CD14-positive monocyte (primary cell): ENCODE results near the gene AMPH. TPM values are rescaled to one million over a fixed set of nuclear protein-coding genes. Genes with fewer than 3 reads are reported as not detected.

ENCODE experiments used
- DNase-seq, 3 donors: peaks; one replicate each; pipeline ENCODE4 v3.0.0-alpha.2; 2011 to 2022
- H2AFZ ChIP-seq: 2 replicates; pipeline ENCODE4 v1.6.0; 2012; ENCODE audit warnings: mild to moderate bottlenecking, low read depth, low read length, inconsistent platforms; ENCODE audit not compliant: insufficient read depth, poor library complexity, severe bottlenecking
- H3K27ac ChIP-seq, 2 donors: 1 replicate in 1 of 2; 2 replicates in 1 of 2; pipeline ENCODE4 v1.5.1; 2012 to 2013; ENCODE audit warnings: low read length in 2 of 2, control low read depth in 1 of 2, inconsistent platforms in 1 of 2, low read depth in 1 of 2, mild to moderate bottlenecking in 1 of 2
- H3K27me3 ChIP-seq, 2 donors: one replicate each; pipeline versions ENCODE4 v1.6.0 to v1.6.1; 2011 to 2013; ENCODE audit warnings: low read length in 2 of 2; ENCODE audit not compliant: control insufficient read depth in 2 of 2, insufficient read depth in 2 of 2
- H3K36me3 ChIP-seq, 2 donors: replicated peaks in 1 of 2; 1 replicate in 1 of 2; 2 replicates in 1 of 2; pipeline versions ENCODE4 v1.5.1 to v1.6.1; 2012 to 2013; ENCODE audit warnings: low read length in 2 of 2, control low read depth in 1 of 2, inconsistent platforms in 1 of 2, mild to moderate bottlenecking in 1 of 2; ENCODE audit not compliant: insufficient read depth in 2 of 2, control insufficient read depth in 1 of 2
- H3K4me1 ChIP-seq, 2 donors: 1 replicate in 1 of 2; 2 replicates in 1 of 2; pipeline versions ENCODE4 v1.5.1 to v1.6.1; 2012 to 2013; ENCODE audit warnings: low read length in 2 of 2, control low read depth in 1 of 2, inconsistent platforms in 1 of 2, mild to moderate bottlenecking in 1 of 2, moderate library complexity in 1 of 2; ENCODE audit not compliant: insufficient read depth in 2 of 2, control insufficient read depth in 1 of 2
- H3K4me2 ChIP-seq: replicated peaks from 2 replicates; pipeline ENCODE3; 2012; ENCODE audit warnings: low read length, moderate library complexity, mild to moderate bottlenecking; ENCODE audit not compliant: poor library complexity, severe bottlenecking; ENCODE audit errors: extremely low read depth
- H3K4me3 ChIP-seq, 3 experiments: fragments of 200-600 bp in 1 of 3; sonication (generic) in 1 of 3; replicated peaks in 1 of 3; 1 replicate in 2 of 3; 2 replicates in 1 of 3; pipeline ENCODE4 v1.5.1; 2011 to 2013; ENCODE audit warnings: low read length in 3 of 3, mild to moderate bottlenecking in 3 of 3, control low read depth in 2 of 3, low read depth in 2 of 3, inconsistent platforms in 1 of 3, moderate library complexity in 1 of 3
- H3K79me2 ChIP-seq: 2 replicates; pipeline ENCODE4 v1.6.0; 2012; ENCODE audit warnings: mild to moderate bottlenecking, control low read depth, inconsistent platforms, low read length, moderate library complexity; ENCODE audit not compliant: insufficient read depth
- H3K9ac ChIP-seq: 2 replicates; pipeline ENCODE4 v1.6.0; 2017; ENCODE audit warnings: low read length, mild to moderate bottlenecking; ENCODE audit not compliant: insufficient read depth, poor library complexity, severe bottlenecking
- H3K9me3 ChIP-seq, 2 donors: replicated peaks in 1 of 2; 1 replicate in 1 of 2; 2 replicates in 1 of 2; pipeline versions ENCODE4 v1.5.1 to v1.6.1; 2012 to 2013; ENCODE audit warnings: low read length in 2 of 2, control low read depth in 1 of 2; ENCODE audit not compliant: control insufficient read depth in 1 of 2, insufficient read depth in 1 of 2
- H4K20me1 ChIP-seq: 2 replicates; pipeline ENCODE4 v1.6.0; 2012; ENCODE audit warnings: mild to moderate bottlenecking, low read length, control low read depth, moderate library complexity; ENCODE audit not compliant: insufficient read depth
- H3K27ac Mint-ChIP-seq, 7 donors: one replicate each; pipeline ENCODE4 v1.8.0; 2020; ENCODE audit warnings: mild to moderate bottlenecking in 7 of 7, mixed read lengths in 7 of 7, moderate library complexity in 6 of 7, inconsistent platforms in 2 of 7
- H3K27me3 Mint-ChIP-seq, 3 donors: one replicate each; pipeline ENCODE4 v1.8.0; 2021 to 2022; ENCODE audit warnings: low read depth in 3 of 3, mild to moderate bottlenecking in 3 of 3, mixed read lengths in 3 of 3, moderate library complexity in 3 of 3, inconsistent platforms in 1 of 3
- H3K36me3 Mint-ChIP-seq, 2 donors: one replicate each; pipeline ENCODE4 v1.8.0; 2020; ENCODE audit warnings: mixed read lengths in 2 of 2, inconsistent platforms in 1 of 2, mild to moderate bottlenecking in 1 of 2
- H3K4me1 Mint-ChIP-seq: one replicate; pipeline ENCODE4 v1.8.0; 2020; ENCODE audit warnings: mild to moderate bottlenecking, mixed read lengths
- H3K4me3 Mint-ChIP-seq, 2 donors: one replicate each; pipeline ENCODE4 v1.8.0; 2020; ENCODE audit warnings: mild to moderate bottlenecking in 2 of 2, mixed read lengths in 2 of 2, moderate library complexity in 1 of 2
- H3K9me3 Mint-ChIP-seq, 7 donors: one replicate each; pipeline ENCODE4 v1.8.0; 2020 to 2022; ENCODE audit warnings: mixed read lengths in 7 of 7, mild to moderate bottlenecking in 6 of 7, moderate library complexity in 6 of 7, inconsistent platforms in 2 of 7
- CTCF ChIP-seq: fragments of 200-600 bp; IDR thresholded peaks from one replicate; pipeline ENCODE4 v1.8.0; 2022; ENCODE audit warnings: antibody characterized with exemption, mild to moderate bottlenecking
- WGBS: methylation state at CpG from one replicate; pipeline ENCODE4 v1.1.5; 2013; ENCODE audit warnings: missing lambda C conversion rate; ENCODE audit not compliant: insufficient coverage; 5-methylcytosine and 5-hydroxymethylcytosine counted together
- intact Hi-C, 2 donors: fragments of 100-400 bp; cut with micrococcal nuclease; formaldehyde crosslinking; loops; one replicate each; pipeline versions ENCODE4 v1.15.0 to v1.15.1; 2023
- polyA plus RNA-seq, 3 donors: library from polyadenylated mRNA; depleted of rRNA in 1 of 3; unstranded in 2 of 3; stranded (reverse) in 1 of 3; fragments of 300-500 nt in 2 of 3; fragments of >200 nt in 1 of 3; fragmentation: Illumina TruSeq in 2 of 3; gene quantifications; 1 replicate in 2 of 3; 2 replicates in 1 of 3; pipeline ENCODE4 v1.2.3, GENCODE V29; 2012 to 2021

Gene AMPH
- polyA plus RNA-seq, 3 donors = 0.61 to 0.96 (median 0.67) TPM

DNA sequence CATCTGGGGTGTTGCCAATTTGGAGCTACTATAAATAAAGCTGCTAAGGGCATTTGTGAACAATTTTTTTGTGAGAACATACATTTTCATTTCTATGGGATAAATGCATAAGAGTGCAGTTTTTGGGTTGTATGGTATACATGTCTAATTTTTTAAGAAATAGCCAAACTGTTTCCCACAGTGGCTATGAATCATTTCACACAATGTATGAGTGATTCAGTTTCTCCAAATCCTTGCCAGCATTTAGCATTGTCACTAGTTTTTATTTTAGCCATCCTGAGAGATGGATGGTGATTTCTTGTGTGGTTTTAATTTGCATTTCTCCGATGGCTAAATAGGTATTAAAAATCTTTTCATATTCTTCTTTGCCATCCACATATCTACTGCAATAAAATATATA, 105.3 kb downstream of the AMPH start:
- no peak overlapping the region for H3K4me3 Mint-ChIP-seq
- Histone ChIP-seq H3K4me3 (no peak overlapping the region), H3K9ac (no peak overlapping the region), H2AFZ (no peak overlapping the region), H3K27ac (no peak overlapping the region), H3K9me3 (no peaks in the 10 kb centered on the region), H3K4me2 (no peak overlapping the region), H4K20me1 (no peaks in the 10 kb centered on the region), H3K4me1 (no peaks in the 10 kb centered on the region), H3K79me2 (no peaks in the 10 kb centered on the region), H3K36me3 (no peaks in the 10 kb centered on the region), H3K27me3 (no peaks in the 10 kb centered on the region)
- DNase-seq = no peak
- intact Hi-C loops = no loop called here
- H3K36me3 Mint-ChIP-seq = no peaks in the 10 kb centered on the region
- no peak for TF ChIP-seq CTCF
- H3K4me1 Mint-ChIP-seq = peaks cover 3% of the 10 kb centered on the region
- peaks cover 0 to 4% (median 0%) of the 10 kb centered on the region in 7 donors for H3K9me3 Mint-ChIP-seq
- H3K27me3 Mint-ChIP-seq = peaks cover 0 to 6% (median under 1%) of the 10 kb centered on the region in 3 donors
- WGBS = no CpG with 5 or more reads among the region's 1 CpG
- H3K27ac Mint-ChIP-seq = no peak overlapping the region

- Mint-ChIP-seq H3K4me1 (no peaks in the 10 kb centered on the region), H3K27ac (no peak overlapping the region), H3K36me3 (no peaks in the 10 kb centered on the region), H3K27me3 (peaks cover 0 to 6% (median 0%) of the 10 kb centered on the region in 3 donors), H3K9me3 (peaks cover 0 to 4% (median 0%) of the 10 kb centered on the region in 7 donors), H3K4me3 (no peak overlapping the region)
- H3K9me3 ChIP-seq = no peaks in the 10 kb centered on the region
- no peaks in the 10 kb centered on the region for H3K4me1 ChIP-seq
- H3K27ac ChIP-seq = no peak overlapping the region
- intact Hi-C loops = no loop called here
- TF ChIP-seq CTCF = no peak
- no peak overlapping the region for H3K4me3 ChIP-seq
- no peak overlapping the region for H2AFZ ChIP-seq
- no peaks in the 10 kb centered on the region for H3K79me2 ChIP-seq
- WGBS = no CpG with 5 or more reads among the region's 1 CpG
- no peaks in the 10 kb centered on the region for H3K36me3 ChIP-seq
- H3K4me2 ChIP-seq = no peak overlapping the region
- DNase-seq = no peak
- no peaks in the 10 kb centered on the region for H3K27me3 ChIP-seq
- H3K9ac ChIP-seq = no peak overlapping the region
- H4K20me1 ChIP-seq = no peaks in the 10 kb centered on the region
These were observed 106.4 kb downstream of the AMPH start for GRCh38 chr7:38524786-38525185.
